Brain microvascular endothelial cell (primary cell): ENCODE data around the gene MSI1.

Source experiments
- DNase-seq: peaks from one replicate; pipeline ENCODE4 v3.0.0-alpha.2; 2020
- H3K27ac ChIP-seq: fragments of 250-450 bp; sonication (Bioruptor Pico); 2 replicates; pipeline ENCODE4 v1.5.1; 2020; ENCODE audit warnings: mild to moderate bottlenecking, moderate library complexity
- H3K27me3 ChIP-seq: fragments of 250-450 bp; sonication (Bioruptor Pico); replicated peaks from 2 replicates; pipeline ENCODE4 v1.5.1; 2020; ENCODE audit warnings: mild to moderate bottlenecking
- H3K36me3 ChIP-seq: fragments of 250-450 bp; sonication (Bioruptor Pico); replicated peaks from 2 replicates; pipeline ENCODE4 v1.5.1; 2020; ENCODE audit warnings: mild to moderate bottlenecking
- H3K4me3 ChIP-seq: 2 replicates; pipeline ENCODE4 v1.5.1; 2011; ENCODE audit warnings: low read depth, mild to moderate bottlenecking, control low read depth, low read length, moderate library complexity
- CTCF ChIP-seq: IDR thresholded peaks from 2 replicates; pipeline ENCODE4 v1.5.1; 2011; ENCODE audit warnings: low read depth, mild to moderate bottlenecking, moderate library complexity, low read length, control low read depth, inconsistent platforms; ENCODE audit errors: missing control alignments
- in situ Hi-C: cut with HindIII; loops from 2 replicates; pipeline ENCODE4 v1.10.0; 2017; ENCODE audit warnings: low sequenced_read_pairs, low pct_ligation_motif_present

Gene MSI1

DNA sequence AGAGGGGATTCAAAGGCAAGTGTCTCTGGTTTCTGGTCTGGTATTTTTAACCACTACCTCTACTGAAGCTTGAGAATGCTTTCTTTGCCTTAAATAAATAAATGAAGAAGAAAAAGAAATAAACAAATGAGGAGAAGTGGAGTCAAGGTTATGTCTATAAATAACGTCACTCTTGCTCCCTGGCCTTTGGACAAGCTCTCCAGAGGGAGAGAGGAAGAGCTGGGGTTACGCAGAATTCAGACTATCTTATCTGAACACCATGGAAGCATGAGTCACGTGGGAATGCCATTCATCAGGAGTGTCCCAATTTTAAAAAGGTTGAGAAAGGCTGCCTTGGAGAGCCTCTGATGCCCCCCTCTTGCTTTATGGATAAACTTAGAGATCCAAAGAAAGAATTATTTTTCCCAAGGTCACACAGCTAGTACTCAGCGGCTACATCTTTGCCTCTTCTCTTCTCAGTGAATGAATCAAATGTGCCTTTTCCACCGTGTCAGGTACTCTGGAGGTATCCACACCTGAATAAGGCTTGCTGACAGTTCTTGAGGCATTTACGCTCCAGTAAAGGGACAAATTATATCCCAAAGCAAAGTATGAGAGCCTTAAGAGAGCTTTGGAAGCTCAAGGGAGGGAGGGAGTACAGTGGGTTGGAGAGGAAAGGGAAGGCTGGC lies 12.9 kb upstream of the MSI1 start:
- in situ Hi-C loops, result no loop called here
- H3K27ac ChIP-seq, result no peak overlapping the region
- no peaks in the 10 kb centered on the region for H3K27me3 ChIP-seq
- DNase-seq, result peak; percentile 47
- H3K4me3 ChIP-seq, result no peak overlapping the region
- H3K36me3 ChIP-seq, result no peaks in the 10 kb centered on the region
- no peak for TF ChIP-seq CTCF

DNA sequence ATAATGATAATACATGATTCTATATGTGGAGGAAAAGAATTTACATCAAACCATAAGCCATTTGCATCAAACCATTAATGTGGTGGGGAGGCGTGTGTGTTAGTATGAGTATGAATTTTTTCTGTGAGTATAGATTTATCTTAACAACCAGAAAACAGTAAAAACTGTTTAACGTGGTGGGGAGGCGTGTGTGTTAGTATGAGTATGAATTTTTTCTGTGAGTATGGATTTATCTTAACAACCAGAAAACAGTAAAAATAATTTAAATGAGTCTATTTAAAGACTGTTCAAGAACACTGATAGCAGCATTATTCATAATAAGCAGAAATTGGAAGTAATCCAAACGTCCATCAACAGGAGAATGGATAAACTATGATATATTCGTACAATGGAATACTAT lies 9.1 kb upstream of the MSI1 start:
- Histone ChIP-seq H3K27ac (no peak overlapping the region), H3K4me3 (no peak overlapping the region), H3K27me3 (peaks cover 11% of the 10 kb centered on the region), H3K36me3 (no peaks in the 10 kb centered on the region)
- TF ChIP-seq CTCF, result no peak
- in situ Hi-C loops, result no loop called here
- no peak for DNase-seq

GRCh38 chr12:120377611-120378010 lies 8.6 kb upstream of the MSI1 start:
- no peak overlapping the region for H3K27ac ChIP-seq
- peaks cover 14% of the 10 kb centered on the region for H3K27me3 ChIP-seq
- no peak for TF ChIP-seq CTCF
- DNase-seq, result no peak
- in situ Hi-C loops, result no loop called here
- no peaks in the 10 kb centered on the region for H3K36me3 ChIP-seq
- H3K4me3 ChIP-seq, result no peak overlapping the region

DNA sequence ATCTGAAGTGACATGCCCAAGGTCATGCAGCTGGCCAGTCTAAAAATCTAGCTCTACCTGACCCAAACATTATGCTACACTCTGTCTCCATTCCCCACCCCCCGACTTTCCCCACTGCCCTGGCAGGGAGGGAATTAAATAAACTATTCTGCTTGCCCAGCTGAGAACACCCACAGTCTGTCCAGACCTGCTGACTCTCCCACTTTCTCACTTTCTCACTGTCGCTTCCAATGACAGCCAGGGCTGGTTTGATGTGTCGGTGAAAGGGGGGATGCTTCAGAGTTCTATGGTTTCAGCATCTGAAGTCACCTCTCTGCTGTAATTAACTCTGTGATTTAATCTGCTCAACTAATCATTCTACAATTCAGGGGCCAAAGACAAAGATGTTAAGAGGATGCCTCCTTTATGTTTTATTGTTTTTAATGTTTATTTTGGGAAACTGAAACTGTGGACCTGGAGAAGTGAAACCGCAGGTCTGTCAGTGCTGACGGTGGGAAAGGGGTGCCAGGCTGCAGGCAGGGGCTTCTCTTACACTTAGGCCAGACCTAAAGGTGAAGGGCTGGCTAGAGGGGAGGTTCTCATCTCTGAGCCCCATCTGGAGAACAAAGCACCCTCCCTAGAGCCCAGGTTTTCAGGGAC lies 8.1 kb upstream of the MSI1 start:
- DNase-seq, result no peak
- H3K27me3 ChIP-seq, result peaks cover 18% of the 10 kb centered on the region
- H3K27ac ChIP-seq, result no peak overlapping the region
- TF ChIP-seq CTCF, result no peak
- in situ Hi-C loops, result no loop called here
- H3K36me3 ChIP-seq, result no peaks in the 10 kb centered on the region
- H3K4me3 ChIP-seq, result no peak overlapping the region

- Histone ChIP-seq H3K4me3 (no peak overlapping the region), H3K27me3 (peaks cover 23% of the 10 kb centered on the region), H3K36me3 (no peaks in the 10 kb centered on the region), H3K27ac (no peak overlapping the region)
- in situ Hi-C loops, result no loop called here
- TF ChIP-seq CTCF, result no peak
- no peak for DNase-seq
Observed at GRCh38 chr12:120376416-120376815, 7.5 kb upstream of the MSI1 start.

DNA sequence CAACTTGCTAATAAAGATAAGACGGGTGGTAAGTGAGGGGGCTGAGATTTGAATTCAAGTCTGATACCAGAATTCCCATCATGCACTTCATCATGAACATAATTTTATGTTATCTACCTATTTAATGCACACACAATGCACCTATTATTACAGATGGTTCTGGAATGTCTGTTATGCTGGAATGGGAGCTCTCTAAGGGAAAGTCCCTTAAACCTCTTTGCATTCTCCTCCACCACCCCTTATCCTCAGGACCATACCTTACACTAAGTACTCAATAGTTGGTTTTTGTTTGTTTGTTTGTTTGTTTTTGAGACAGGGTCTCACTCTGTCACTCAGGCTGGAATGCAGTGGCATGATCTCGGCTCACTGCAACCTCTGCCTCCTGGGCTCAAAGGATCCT lies 7.0 kb upstream of the MSI1 start:
- in situ Hi-C loops, result no loop called here
- DNase-seq, result no peak
- peaks cover 27% of the 10 kb centered on the region for H3K27me3 ChIP-seq

More for the DNA sequence above, 7.0 kb upstream of the MSI1 start:
- no peaks in the 10 kb centered on the region for H3K36me3 ChIP-seq
- no peak overlapping the region for H3K4me3 ChIP-seq
- no peak for TF ChIP-seq CTCF
- H3K27ac ChIP-seq, result no peak overlapping the region
